GM12865 (cell line): ENCODE results near the gene SLC30A1.
"Not testable (repeated sequence)": the region's sequence is repeated elsewhere in the genome, so short reads cannot be mapped to it uniquely, and the experiment has no call there.

ENCODE experiments used
- DNase-seq: peaks from one replicate; pipeline ENCODE4 v3.0.0; 2010; ENCODE audit warnings: low read depth
- H3K4me3 ChIP-seq: 2 replicates; pipeline ENCODE4 v1.5.1; 2011; ENCODE audit warnings: mild to moderate bottlenecking, low read depth, low read length, control low read depth
- TF ChIP-seq, protein P1 (sequence below): IDR thresholded peaks from 2 replicates; pipeline ENCODE4 v1.5.1; 2011; ENCODE audit warnings: low read length, control low read depth, low read depth, inconsistent platforms; ENCODE audit not compliant: insufficient read depth; ENCODE audit errors: missing control alignments

The SLC30A1 gene

DNA sequence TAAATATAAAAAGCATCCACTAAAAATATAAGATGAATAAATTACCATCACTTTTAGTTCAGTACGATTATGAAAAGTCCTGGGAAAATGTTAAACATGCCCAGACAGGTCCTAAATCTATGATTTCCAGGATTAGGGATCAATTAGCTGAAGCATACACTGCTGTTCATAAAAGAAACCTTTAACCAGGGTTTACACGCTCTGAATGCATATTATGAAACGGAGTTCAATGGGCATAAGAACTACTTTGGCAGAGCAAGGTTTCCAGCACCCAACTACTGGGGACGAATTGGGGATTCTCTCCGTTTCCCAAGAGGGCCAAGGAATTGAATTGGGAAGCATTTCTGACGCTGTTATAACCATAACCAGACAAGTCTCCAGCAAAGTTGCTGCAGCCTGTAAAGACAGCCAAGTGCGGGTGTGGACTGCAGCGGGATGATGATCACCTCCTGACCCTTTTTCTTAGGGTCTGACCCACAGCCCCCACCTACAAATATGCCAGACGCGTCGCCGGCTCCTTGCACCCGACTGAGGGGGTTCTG is 1.6 kb downstream of the SLC30A1 start:
- H3K4me3 ChIP-seq, result peak overlapping the region; percentile 97
- TF ChIP-seq, protein P1, sequence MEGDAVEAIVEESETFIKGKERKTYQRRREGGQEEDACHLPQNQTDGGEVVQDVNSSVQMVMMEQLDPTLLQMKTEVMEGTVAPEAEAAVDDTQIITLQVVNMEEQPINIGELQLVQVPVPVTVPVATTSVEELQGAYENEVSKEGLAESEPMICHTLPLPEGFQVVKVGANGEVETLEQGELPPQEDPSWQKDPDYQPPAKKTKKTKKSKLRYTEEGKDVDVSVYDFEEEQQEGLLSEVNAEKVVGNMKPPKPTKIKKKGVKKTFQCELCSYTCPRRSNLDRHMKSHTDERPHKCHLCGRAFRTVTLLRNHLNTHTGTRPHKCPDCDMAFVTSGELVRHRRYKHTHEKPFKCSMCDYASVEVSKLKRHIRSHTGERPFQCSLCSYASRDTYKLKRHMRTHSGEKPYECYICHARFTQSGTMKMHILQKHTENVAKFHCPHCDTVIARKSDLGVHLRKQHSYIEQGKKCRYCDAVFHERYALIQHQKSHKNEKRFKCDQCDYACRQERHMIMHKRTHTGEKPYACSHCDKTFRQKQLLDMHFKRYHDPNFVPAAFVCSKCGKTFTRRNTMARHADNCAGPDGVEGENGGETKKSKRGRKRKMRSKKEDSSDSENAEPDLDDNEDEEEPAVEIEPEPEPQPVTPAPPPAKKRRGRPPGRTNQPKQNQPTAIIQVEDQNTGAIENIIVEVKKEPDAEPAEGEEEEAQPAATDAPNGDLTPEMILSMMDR, result no peak
- no peak for DNase-seq

DNA sequence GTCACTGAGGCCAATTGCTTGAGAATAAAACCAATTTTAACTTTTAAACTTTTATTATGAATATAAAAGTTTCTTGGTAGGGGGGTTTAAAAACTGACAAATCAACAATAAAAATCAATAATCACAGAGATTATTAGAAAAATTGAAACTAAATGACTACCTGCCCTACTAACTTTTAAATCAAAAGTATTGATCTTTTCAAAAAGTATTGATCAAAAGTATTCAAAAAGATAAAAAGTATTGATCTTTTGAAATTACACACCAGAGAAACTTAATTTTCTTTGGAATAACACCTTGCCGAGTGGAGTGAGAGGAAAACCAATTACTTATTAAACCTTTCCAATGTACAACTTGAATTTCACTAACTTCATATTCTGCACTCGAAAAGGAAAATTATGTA is 2.2 kb downstream of the SLC30A1 start:
- peak overlapping the region; percentile 97 for H3K4me3 ChIP-seq
- TF ChIP-seq, protein P1, result no peak

GRCh38 chr1:211574705-211575104 is 4.3 kb downstream of the SLC30A1 start:
- DNase-seq, result no peak
- TF ChIP-seq, protein P1, result no peak
- H3K4me3 ChIP-seq, result no peak overlapping the region

More for the DNA sequence above, 2.2 kb downstream of the SLC30A1 start:
- no peak for DNase-seq

DNA sequence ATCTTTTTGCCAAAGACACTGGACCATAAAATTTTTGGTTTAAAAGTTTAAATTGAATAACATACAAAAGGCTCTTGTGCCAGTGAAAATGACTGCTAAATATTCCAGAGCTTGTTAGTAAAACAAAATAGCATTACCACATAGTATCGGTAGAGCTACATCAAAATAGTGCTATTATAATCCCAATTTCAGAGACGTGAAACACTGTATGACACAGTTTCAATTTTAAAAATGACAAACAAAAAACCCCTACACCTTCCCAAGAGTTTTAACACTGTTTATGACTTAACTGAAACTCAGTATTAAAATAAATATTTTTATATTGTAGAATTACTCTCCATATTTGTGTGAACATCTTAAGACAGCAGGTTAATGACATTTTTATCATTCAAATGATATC is 7.0 kb downstream of the SLC30A1 start:
- peak overlapping the region; percentile 13; the same call in 1 of the 2 replicates for H3K4me3 ChIP-seq
- TF ChIP-seq, protein P1, result no peak
- peak; percentile 9 for DNase-seq

DNA sequence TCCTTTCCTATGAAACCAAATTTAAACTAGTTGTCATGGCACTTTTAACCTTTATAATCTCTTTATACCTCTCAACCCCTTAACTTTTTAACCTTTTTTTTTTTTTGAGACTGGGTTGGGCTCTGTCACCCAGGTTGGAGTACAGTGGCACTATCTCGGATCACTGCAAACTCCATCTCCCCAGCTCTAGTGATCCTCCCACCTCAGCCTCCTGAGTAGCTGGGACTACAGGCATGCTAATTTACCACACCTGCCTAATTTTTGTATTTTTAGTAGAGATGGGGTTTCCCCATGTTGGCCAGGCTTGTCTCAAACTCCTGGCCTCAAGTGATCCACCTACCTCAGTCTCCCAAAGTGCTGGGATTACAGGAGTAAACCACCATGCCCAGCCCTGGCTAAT is 8.6 kb downstream of the SLC30A1 start:
- peak; percentile 14 for DNase-seq
- not testable (repeated sequence) for H3K4me3 ChIP-seq

GRCh38 chr1:211566431-211567025 is 12.4 kb downstream of the SLC30A1 start:
- TF ChIP-seq, protein P1, result no peak
- peak; percentile 81 for DNase-seq
- H3K4me3 ChIP-seq, result no peak overlapping the region

DNA sequence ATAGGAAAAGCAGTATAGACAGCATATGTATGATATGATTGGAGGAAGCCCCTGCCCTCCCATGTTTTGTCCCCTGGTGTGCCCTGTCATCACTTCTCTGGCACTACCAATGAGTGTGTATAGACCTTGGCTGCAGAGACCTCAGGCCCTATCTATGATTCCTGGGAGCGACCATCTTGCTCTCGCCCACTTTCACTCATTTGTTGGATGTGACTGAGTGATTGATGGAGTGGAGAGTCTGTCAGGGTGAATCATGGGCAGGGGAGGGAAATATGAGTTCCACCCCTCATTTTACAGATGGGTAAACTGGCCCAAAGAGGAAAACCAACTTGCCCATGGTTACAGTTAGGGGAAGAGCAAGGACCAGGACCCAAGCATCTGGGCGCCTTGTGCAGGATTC is 14.9 kb downstream of the SLC30A1 start:
- TF ChIP-seq, protein P1, result no peak
- DNase-seq, result no peak
- no peak overlapping the region for H3K4me3 ChIP-seq
